OCI-LY1 (cell line): ENCODE data around the gene SCN5A.

Experiments
- EZH2 ChIP-seq: fragments of 200-600 bp; sonication (generic), shearing (Covaris generic); IDR thresholded peaks from 2 replicates; pipeline ENCODE4 v1.8.0; 2017; ENCODE audit warnings: borderline replicate concordance, mixed run types, mild to moderate bottlenecking, antibody characterized with exemption, low read length, moderate library complexity, mixed read lengths
- TF ChIP-seq, protein P1 (sequence below): fragments of 200-600 bp; sonication (generic), shearing (Covaris generic); IDR thresholded peaks from 2 replicates; pipeline ENCODE4 v1.5.1; 2017; ENCODE audit warnings: mild to moderate bottlenecking, antibody characterized with exemption, low read length, moderate library complexity, mixed read lengths

DNA sequence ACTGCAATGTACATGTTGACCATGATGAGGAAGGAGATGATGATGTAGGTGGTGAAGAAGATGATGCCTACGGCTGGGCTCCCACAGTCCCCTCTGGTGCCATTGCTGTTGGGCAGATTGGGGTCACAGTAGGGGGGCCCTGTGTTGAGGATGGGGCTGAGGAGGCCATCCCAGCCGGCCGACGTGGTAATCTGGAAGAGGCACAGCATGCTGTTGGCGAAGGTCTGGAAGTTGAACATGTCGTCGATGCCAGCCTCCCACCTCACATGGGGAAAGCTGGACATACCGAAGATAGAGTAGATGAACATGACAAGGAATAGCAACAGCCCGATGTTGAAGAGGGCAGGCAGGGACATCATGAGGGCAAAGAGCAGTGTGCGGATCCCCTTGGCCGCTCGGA, 48.6 kb upstream of the SCN5A start:
- TF ChIP-seq, protein P1, sequence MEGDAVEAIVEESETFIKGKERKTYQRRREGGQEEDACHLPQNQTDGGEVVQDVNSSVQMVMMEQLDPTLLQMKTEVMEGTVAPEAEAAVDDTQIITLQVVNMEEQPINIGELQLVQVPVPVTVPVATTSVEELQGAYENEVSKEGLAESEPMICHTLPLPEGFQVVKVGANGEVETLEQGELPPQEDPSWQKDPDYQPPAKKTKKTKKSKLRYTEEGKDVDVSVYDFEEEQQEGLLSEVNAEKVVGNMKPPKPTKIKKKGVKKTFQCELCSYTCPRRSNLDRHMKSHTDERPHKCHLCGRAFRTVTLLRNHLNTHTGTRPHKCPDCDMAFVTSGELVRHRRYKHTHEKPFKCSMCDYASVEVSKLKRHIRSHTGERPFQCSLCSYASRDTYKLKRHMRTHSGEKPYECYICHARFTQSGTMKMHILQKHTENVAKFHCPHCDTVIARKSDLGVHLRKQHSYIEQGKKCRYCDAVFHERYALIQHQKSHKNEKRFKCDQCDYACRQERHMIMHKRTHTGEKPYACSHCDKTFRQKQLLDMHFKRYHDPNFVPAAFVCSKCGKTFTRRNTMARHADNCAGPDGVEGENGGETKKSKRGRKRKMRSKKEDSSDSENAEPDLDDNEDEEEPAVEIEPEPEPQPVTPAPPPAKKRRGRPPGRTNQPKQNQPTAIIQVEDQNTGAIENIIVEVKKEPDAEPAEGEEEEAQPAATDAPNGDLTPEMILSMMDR, result no peak
- no peak for TF ChIP-seq EZH2
